Stomach smooth muscle (tissue), 2 donors: ENCODE data around the gene MRI1.
A peak's percentile ranks its signal among the peaks of the same experiment; 100 is the strongest.

ENCODE experiments used
- H3K27ac ChIP-seq: one replicate; pipeline ENCODE4 v1.7.0; 2013; ENCODE audit warnings: mild to moderate bottlenecking, low read length, inconsistent platforms
- H3K27me3 ChIP-seq, 2 donors: one replicate each; pipeline ENCODE4 v1.7.0; 2013; ENCODE audit warnings: low read length in 2 of 2; ENCODE audit not compliant: insufficient read depth in 2 of 2, control insufficient read depth in 1 of 2
- H3K36me3 ChIP-seq, 2 donors: one replicate each; pipeline ENCODE4 v1.7.0; 2013; ENCODE audit warnings: low read length in 2 of 2; ENCODE audit not compliant: control insufficient read depth in 2 of 2, insufficient read depth in 2 of 2
- H3K4me1 ChIP-seq: one replicate; pipeline ENCODE4 v1.7.0; 2013; ENCODE audit warnings: low read length; ENCODE audit not compliant: control insufficient read depth, insufficient read depth
- H3K4me3 ChIP-seq, 2 donors: one replicate each; pipeline ENCODE4 v1.7.0; 2013; ENCODE audit warnings: low read length in 2 of 2
- H3K9ac ChIP-seq, 2 donors: one replicate each; pipeline ENCODE4 v1.7.0; 2013; ENCODE audit warnings: low read length in 2 of 2, mild to moderate bottlenecking in 1 of 2
- H3K9me3 ChIP-seq, 2 donors: one replicate each; pipeline ENCODE4 v1.7.0; 2013; ENCODE audit warnings: low read length in 2 of 2; ENCODE audit not compliant: control insufficient read depth in 2 of 2
- donor health status: healthy.
- donor health status: Pancreatic carcinoma.

The MRI1 gene

DNA sequence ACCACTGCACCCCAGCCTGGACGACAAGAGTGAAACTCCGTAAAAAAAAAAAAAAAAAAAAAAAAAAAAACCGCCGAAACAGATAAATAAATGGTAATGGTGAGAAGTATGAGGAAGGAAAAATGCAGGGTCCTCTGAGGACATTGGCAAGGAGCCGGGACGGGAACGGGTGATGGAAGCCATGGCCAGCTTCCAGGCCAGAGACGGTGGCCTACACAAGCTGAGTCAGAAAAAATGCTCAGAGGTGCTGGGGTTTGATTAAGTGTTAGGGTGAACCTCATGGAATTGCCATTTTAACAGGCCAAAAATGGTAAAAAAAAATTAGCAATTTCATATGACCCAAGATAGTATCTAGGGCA, 30.1 kb downstream of the MRI1 start:
- H3K4me1 ChIP-seq: peaks cover 29% of the 10 kb centered on the region
- H3K4me3 ChIP-seq: peak overlapping the region; percentile 62 to 83
- H3K27ac ChIP-seq: peak overlapping the region; percentile 90
- no peaks in the 10 kb centered on the region for H3K27me3 ChIP-seq
- H3K9ac ChIP-seq: peak overlapping the region; percentile 75 to 86
- H3K36me3 ChIP-seq: no peaks in the 10 kb centered on the region
- no peaks in the 10 kb centered on the region for H3K9me3 ChIP-seq

- Histone ChIP-seq H3K27me3 (no peaks in the 10 kb centered on the region), H3K9me3 (no peaks in the 10 kb centered on the region), H3K4me3 (peak within 1 kb of the TSS; percentile 81 to 83), H3K4me1 (peaks cover 29% of the 10 kb centered on the region), H3K27ac (peak within 1 kb of the TSS; percentile 90), H3K9ac (peak within 1 kb of the TSS; percentile 80 to 86), H3K36me3 (no peaks in the 10 kb centered on the region)
Observed at GRCh38 chr19:13794757-13795589, 30.7 kb downstream of the MRI1 start, which contains the start of gene ZSWIM4. Gene ZSWIM4 (plus strand): TSS chr19:13795443. CDS start chr19:13795649, 206 bp downstream.

GRCh38 chr19:13795595-13796300, 31.4 kb downstream of the MRI1 start:
- H3K9ac ChIP-seq: peak overlapping the region; percentile 64 to 80

GRCh38 chr19:13796301-13797057, 32.2 kb downstream of the MRI1 start:
- Histone ChIP-seq H3K9me3 (no peaks in the 10 kb centered on the region), H3K27me3 (no peaks in the 10 kb centered on the region), H3K27ac (peak overlapping the region; percentile 58), H3K9ac (peak overlapping the region; percentile 51 to 80), H3K4me1 (peaks cover 29% of the 10 kb centered on the region), H3K4me3 (peak overlapping the region; percentile 72 to 81), H3K36me3 (no peaks in the 10 kb centered on the region)

More at GRCh38 chr19:13795595-13796300, 31.4 kb downstream of the MRI1 start:
- no peaks in the 10 kb centered on the region for H3K27me3 ChIP-seq
- H3K9me3 ChIP-seq: no peaks in the 10 kb centered on the region
- peak overlapping the region; percentile 58 for H3K27ac ChIP-seq
- peaks cover 29% of the 10 kb centered on the region for H3K4me1 ChIP-seq
- H3K36me3 ChIP-seq: no peaks in the 10 kb centered on the region
- peak overlapping the region; percentile 72 to 81 for H3K4me3 ChIP-seq

- H3K27me3 ChIP-seq: no peaks in the 10 kb centered on the region
- H3K36me3 ChIP-seq: no peaks in the 10 kb centered on the region
- peak overlapping the region; percentile 58 for H3K27ac ChIP-seq
- H3K4me3 ChIP-seq: peak overlapping the region in 1 of 2 donors; percentile 72
- peaks cover 29% of the 10 kb centered on the region for H3K4me1 ChIP-seq
- H3K9ac ChIP-seq: no peak overlapping the region
- no peaks in the 10 kb centered on the region for H3K9me3 ChIP-seq
Observed at GRCh38 chr19:13797058-13797440, 32.7 kb downstream of the MRI1 start.

GRCh38 chr19:13797870-13798269, 33.5 kb downstream of the MRI1 start:
- no peak overlapping the region for H3K27ac ChIP-seq
- no peaks in the 10 kb centered on the region for H3K27me3 ChIP-seq
- H3K9ac ChIP-seq: no peak overlapping the region
- H3K4me3 ChIP-seq: no peak overlapping the region
- H3K4me1 ChIP-seq: peaks cover 29% of the 10 kb centered on the region
- no peaks in the 10 kb centered on the region for H3K36me3 ChIP-seq
- no peaks in the 10 kb centered on the region for H3K9me3 ChIP-seq

GRCh38 chr19:13799669-13800068, 35.3 kb downstream of the MRI1 start:
- Histone ChIP-seq H3K4me1 (peaks cover 22% of the 10 kb centered on the region), H3K4me3 (no peak overlapping the region)

DNA sequence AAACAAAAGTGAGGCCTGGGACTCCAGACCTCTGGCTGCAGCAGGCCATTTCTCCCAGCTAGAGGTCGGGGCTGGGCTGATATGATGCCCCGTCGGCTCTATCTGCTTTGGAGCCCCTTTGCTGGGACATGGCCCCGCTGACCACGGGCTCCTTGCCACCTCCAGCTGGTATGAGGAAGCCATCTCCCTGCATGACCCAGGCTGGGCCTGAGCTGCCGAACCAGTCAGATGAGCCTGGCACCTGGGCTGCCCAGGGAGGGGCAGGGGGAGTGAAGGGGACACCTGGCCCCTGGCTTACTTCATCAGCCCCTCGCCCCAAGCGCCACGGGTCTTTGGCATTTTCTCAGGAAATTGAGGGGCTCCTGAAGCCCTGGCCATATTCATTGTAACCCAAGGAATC, 38.7 kb downstream of the MRI1 start:
- H3K36me3 ChIP-seq: no peaks in the 10 kb centered on the region
- no peaks in the 10 kb centered on the region for H3K27me3 ChIP-seq
- H3K4me3 ChIP-seq: no peak overlapping the region
- no peak overlapping the region for H3K27ac ChIP-seq
- H3K9me3 ChIP-seq: no peaks in the 10 kb centered on the region
- peaks cover 4% of the 10 kb centered on the region for H3K4me1 ChIP-seq
- no peak overlapping the region for H3K9ac ChIP-seq

More at GRCh38 chr19:13799669-13800068, 35.3 kb downstream of the MRI1 start:
- H3K27me3 ChIP-seq: no peaks in the 10 kb centered on the region
- no peak overlapping the region for H3K9ac ChIP-seq
- H3K36me3 ChIP-seq: no peaks in the 10 kb centered on the region
- H3K9me3 ChIP-seq: no peaks in the 10 kb centered on the region
- no peak overlapping the region for H3K27ac ChIP-seq

DNA sequence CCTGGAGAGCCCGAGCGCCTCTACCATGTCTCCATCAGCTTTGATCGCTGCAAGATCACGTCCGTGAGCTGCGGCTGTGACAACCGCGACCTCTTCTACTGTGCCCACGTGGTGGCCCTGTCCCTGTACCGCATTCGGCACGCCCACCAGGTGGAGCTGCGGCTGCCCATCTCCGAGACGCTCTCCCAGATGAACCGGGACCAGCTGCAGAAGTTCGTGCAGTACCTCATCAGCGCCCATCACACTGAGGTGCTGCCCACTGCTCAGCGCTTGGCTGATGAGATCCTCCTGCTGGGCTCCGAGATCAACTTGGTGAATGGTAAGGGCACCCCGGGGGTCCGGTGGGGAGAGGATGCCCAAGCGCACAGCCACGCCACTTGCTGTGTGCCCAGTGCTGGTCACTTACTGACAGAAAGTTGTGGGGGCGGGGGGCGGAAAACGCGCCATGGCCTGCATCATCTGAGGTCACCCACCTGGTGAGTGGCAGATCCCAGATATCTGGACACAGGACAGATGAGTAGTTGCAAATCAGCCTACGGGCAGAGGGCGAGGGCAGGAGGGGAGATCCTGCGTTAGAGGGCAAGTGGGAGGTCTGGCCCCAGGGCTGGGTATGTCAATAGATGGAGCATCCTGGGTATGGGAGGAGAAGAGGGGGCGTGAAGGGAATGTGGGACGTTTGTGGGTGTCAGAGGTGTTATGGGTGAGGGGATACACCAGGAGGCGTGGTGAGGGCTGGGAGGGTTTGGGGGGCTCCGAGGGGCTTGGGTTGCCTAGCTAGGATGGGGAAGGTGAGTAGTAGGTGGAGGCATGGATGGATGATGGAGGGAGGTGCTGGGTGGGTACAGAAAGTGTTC, 40.7 kb downstream of the MRI1 start:
- Histone ChIP-seq H3K9me3 (no peaks in the 10 kb centered on the region), H3K27me3 (no peaks in the 10 kb centered on the region), H3K27ac (no peak overlapping the region), H3K9ac (no peak overlapping the region), H3K4me1 (peaks cover 4% of the 10 kb centered on the region), H3K36me3 (peaks cover 0 to 2% of the 10 kb centered on the region in 2 donors), H3K4me3 (no peak overlapping the region)

DNA sequence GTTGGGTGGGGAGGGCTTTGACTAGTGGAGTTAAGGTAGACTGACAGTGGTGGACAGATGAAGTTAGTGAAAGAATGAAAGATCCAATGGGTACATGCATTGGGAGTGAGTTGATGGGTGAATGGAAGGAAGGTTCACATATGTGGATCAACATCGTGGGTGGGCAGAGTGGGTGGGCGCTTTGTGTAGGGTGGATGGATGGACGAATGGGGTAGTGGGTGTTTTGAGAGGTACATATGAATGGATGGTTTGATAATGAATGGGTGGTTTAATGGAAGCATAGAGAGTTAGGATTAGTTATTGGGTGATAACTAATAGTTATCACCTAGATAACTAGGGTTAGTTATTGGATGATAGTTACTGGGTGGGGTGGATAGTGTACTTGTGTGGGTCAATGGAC, 42.4 kb downstream of the MRI1 start:
- H3K9ac ChIP-seq: no peak overlapping the region
- no peak overlapping the region for H3K27ac ChIP-seq
- H3K27me3 ChIP-seq: no peaks in the 10 kb centered on the region
- no peak overlapping the region for H3K4me3 ChIP-seq
- peaks cover 0 to 2% of the 10 kb centered on the region in 2 donors for H3K36me3 ChIP-seq
- H3K9me3 ChIP-seq: no peaks in the 10 kb centered on the region
- peaks cover 4% of the 10 kb centered on the region for H3K4me1 ChIP-seq
